ENCODE measurements around the gene FAM117B. TPM values are rescaled to one million over a fixed set of nuclear protein-coding genes. Genes with fewer than 3 reads are reported as not detected.

FAM117B gene
- total and polyA plus RNA-seq, 4 experiments from 2014 or later = 4.8 to 27.1 (median 19.1) TPM

DNA sequence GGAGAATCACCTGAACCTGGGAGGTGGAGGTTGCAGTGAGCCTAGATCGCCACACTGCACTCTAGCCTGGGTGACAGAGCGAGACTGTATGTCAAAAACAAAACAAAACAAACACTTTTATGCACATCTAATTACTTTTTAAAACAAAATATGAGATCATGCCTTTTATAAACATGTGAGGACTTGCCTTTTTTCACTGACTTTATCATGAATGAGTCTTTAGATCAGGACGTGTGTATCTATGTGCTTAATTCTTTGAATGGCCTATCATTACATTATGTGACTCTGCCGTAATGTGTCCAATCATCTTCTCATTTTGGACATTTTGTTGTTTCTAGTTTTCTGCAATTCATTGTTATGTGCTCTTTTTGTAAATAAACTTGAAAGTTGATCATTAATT, 58.7 kb downstream of the FAM117B start:
- Histone ChIP-seq H3K27me3 (ENCODE audit: insufficient read depth, low read length) (no peaks in the 10 kb centered on the region), H3K27ac (ENCODE audit: low read depth, low read length) (no peak overlapping the region), H3K4me3 (ENCODE audit: low read length in 2 of 2) (no peak overlapping the region), H3K4me1 (ENCODE audit: insufficient read depth, low read length) (peaks cover 10% of the 10 kb centered on the region), H3K9me3 (ENCODE audit: control insufficient read depth in 1 of 2, low read length in 2 of 2) (no peaks in the 10 kb centered on the region), H3K36me3 (ENCODE audit: insufficient read depth, low read length) (no peaks in the 10 kb centered on the region)
- Mint-ChIP-seq H3K4me3 (no peak overlapping the region), H3K27me3 (no peaks in the 10 kb centered on the region), H3K9me3 (no peaks in the 10 kb centered on the region), H3K4me1 (peaks cover 18 to 42% (median 30%) of the 10 kb centered on the region in 4 donors), H3K27ac (peak overlapping the region in 2 of 7 donors; percentile 62 to 69), H3K36me3 (peaks cover 7 to 12% of the 10 kb centered on the region in 2 donors)
- no peak for DNase-seq
- intact Hi-C loops (cut with micrococcal nuclease) = no loop called here
- CTCF ChIA-PET (ENCODE audit: partially characterized antibody) = no interaction called here
- POLR2A ChIA-PET (ENCODE audit: partially characterized antibody) = no interaction called here

DNA sequence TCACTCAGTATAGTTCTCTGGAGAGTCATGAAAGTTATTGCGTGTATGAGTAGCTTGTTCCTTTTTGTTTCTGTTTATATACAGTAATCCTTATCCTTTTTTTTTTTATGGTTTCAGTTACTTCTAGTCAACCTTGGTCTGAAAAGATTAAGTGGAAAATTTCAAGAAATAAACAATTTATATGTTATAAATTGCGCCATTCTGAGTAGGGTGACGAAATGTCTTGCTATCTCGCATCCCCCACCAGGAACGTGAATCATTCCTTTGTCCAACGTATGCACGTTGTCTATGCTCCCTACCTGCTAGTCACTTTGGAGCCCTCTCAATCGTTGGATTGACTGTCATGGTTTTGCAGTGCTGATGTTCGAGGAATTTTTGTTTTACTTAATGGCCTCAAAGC, 60.4 kb downstream of the FAM117B start:
- H3K27me3 Mint-ChIP-seq = no peaks in the 10 kb centered on the region

DNA sequence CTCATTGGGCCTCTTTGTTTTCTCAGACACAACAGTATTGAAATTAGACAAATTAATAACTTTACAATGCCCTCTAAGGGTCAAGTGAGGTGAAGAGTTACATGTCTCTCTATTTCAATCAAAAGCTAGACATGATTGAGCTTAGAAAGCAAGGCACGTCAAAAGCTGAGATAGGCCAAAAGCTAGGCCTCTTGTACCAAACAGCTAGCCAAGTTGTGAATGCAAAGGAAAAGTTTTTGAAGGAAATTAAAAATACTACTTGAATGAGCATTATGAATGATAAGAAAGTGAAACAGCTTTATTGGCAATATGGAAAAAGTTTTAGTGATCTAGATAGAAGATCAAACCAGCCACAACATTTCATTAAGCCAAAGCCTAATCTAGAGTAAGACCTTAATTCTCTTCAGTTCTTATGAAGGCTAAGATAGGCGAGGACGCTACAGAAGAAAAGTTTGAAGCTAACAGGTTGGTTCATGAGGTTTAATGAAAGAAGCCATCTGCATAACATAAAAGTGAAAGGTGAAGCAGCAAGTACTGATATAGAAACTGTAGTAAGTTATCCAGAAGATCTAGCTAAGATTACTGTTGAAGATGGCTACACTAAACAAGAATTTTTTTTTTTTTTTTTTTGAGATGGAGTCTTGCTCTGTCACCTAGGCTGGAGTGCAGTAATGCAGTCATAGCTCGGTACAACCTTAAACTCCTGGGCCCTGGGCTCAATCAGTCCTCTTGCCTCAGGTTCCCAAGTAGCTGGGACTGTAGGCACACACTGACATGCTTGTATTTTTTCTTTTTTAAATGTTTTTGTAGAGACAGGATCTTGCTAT, 65.5 kb downstream of the FAM117B start:
- Histone ChIP-seq H3K9me3 (ENCODE audit: control insufficient read depth in 1 of 2, low read length in 2 of 2) (no peaks in the 10 kb centered on the region), H3K4me3 (ENCODE audit: low read length in 2 of 2) (no peak overlapping the region), H3K27ac (ENCODE audit: low read depth, low read length) (no peak overlapping the region), H3K4me1 (ENCODE audit: insufficient read depth, low read length) (peaks cover 23% of the 10 kb centered on the region), H3K27me3 (ENCODE audit: insufficient read depth, low read length) (no peaks in the 10 kb centered on the region), H3K36me3 (ENCODE audit: insufficient read depth, low read length) (no peaks in the 10 kb centered on the region)
- peak in 3 of 5 donors; percentile 5 to 11 (median 6) for DNase-seq
- no peaks in the 10 kb centered on the region for H3K9me3 Mint-ChIP-seq
- POLR2A ChIA-PET (ENCODE audit: partially characterized antibody) = interaction anchor here (1.5 kb wide), 1 partner anchor 65 kb away, joined by 13 read pairs; the partner anchor contains the start of gene FAM117B
- intact Hi-C loops (cut with micrococcal nuclease) = loop anchor here (1.0 to 2.0 kb wide), 2 partner anchors 65 to 112 kb away; partner anchors contain the start of gene FAM117B
- peak overlapping the region in 2 of 8 donors; percentile 13 to 22 for H3K4me3 Mint-ChIP-seq
- H3K27ac Mint-ChIP-seq = peak overlapping the region in 6 of 7 donors; percentile 10 to 83 (median 50)
- no peaks in the 10 kb centered on the region for H3K27me3 Mint-ChIP-seq
- H3K4me1 Mint-ChIP-seq = peaks cover 20 to 46% (median 36%) of the 10 kb centered on the region in 4 donors
- H3K36me3 Mint-ChIP-seq = peaks cover 8 to 12% of the 10 kb centered on the region in 2 donors
- CTCF ChIA-PET (ENCODE audit: partially characterized antibody) = interaction anchor here (0.6 to 3.5 kb wide), 14 partner anchors 16 to 136 kb away, joined by 3 to 66 read pairs (median 4); no protein-coding TSS in a partner anchor

More for the DNA sequence above, 60.4 kb downstream of the FAM117B start:
- intact Hi-C loops (cut with micrococcal nuclease) = no loop called here
- Mint-ChIP-seq H3K4me1 (peaks cover 20 to 34% (median 29%) of the 10 kb centered on the region in 4 donors), H3K9me3 (no peaks in the 10 kb centered on the region), H3K36me3 (peaks cover 9 to 12% of the 10 kb centered on the region in 2 donors), H3K4me3 (no peak overlapping the region), H3K27ac (no peak overlapping the region)
- DNase-seq = no peak
- Histone ChIP-seq H3K9me3 (ENCODE audit: control insufficient read depth in 1 of 2, low read length in 2 of 2) (no peaks in the 10 kb centered on the region), H3K36me3 (ENCODE audit: insufficient read depth, low read length) (no peaks in the 10 kb centered on the region), H3K27me3 (ENCODE audit: insufficient read depth, low read length) (no peaks in the 10 kb centered on the region), H3K4me3 (ENCODE audit: low read length in 2 of 2) (no peak overlapping the region), H3K27ac (ENCODE audit: low read depth, low read length) (no peak overlapping the region), H3K4me1 (ENCODE audit: insufficient read depth, low read length) (peaks cover 15% of the 10 kb centered on the region)
- POLR2A ChIA-PET (ENCODE audit: partially characterized antibody) = no interaction called here
- CTCF ChIA-PET (ENCODE audit: partially characterized antibody) = no interaction called here

DNA sequence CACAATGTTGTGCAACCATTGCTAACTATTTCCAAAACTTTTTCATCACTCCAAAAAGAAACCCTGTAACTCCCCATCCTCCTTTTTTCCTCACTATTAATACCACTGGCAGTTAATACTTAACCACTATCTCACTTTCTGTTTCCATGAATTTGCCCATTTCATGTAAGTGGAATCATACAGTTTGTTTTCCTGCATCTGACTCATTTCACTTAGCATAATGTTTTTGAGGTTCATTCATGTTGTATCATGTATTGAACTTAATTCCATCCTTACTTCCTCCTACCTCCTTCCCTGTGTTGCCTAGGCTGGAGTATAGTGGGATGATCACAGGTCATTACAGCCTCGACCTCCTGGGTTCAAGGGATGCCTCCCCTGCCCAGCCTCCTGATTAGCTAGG, 68.3 kb downstream of the FAM117B start:
- H3K9me3 Mint-ChIP-seq = peaks cover 0 to under 1% (median 0%) of the 10 kb centered on the region in 8 donors
- H3K27ac Mint-ChIP-seq = no peak overlapping the region
- ChIA-PET POLR2A (ENCODE audit: partially characterized antibody) (no interaction called here), CTCF (ENCODE audit: partially characterized antibody) (no interaction called here)
- H3K27me3 ChIP-seq (ENCODE audit: insufficient read depth, low read length) = no peaks in the 10 kb centered on the region
- H3K4me3 ChIP-seq (ENCODE audit: low read length in 2 of 2) = no peak overlapping the region
- no peaks in the 10 kb centered on the region for H3K27me3 Mint-ChIP-seq
- peaks cover 31 to 58% (median 43%) of the 10 kb centered on the region in 4 donors for H3K4me1 Mint-ChIP-seq
- intact Hi-C loops (cut with micrococcal nuclease) = no loop called here
- H3K27ac ChIP-seq (ENCODE audit: low read depth, low read length) = no peak overlapping the region
- DNase-seq = no peak
- no peaks in the 10 kb centered on the region for H3K9me3 ChIP-seq (ENCODE audit: control insufficient read depth in 1 of 2, low read length in 2 of 2)
- H3K36me3 Mint-ChIP-seq = peaks cover 1 to 2% of the 10 kb centered on the region in 2 donors
- peak overlapping the region in 1 of 8 donors; percentile 2 for H3K4me3 Mint-ChIP-seq
- no peaks in the 10 kb centered on the region for H3K36me3 ChIP-seq (ENCODE audit: insufficient read depth, low read length)
- H3K4me1 ChIP-seq (ENCODE audit: insufficient read depth, low read length) = peaks cover 27% of the 10 kb centered on the region

DNA sequence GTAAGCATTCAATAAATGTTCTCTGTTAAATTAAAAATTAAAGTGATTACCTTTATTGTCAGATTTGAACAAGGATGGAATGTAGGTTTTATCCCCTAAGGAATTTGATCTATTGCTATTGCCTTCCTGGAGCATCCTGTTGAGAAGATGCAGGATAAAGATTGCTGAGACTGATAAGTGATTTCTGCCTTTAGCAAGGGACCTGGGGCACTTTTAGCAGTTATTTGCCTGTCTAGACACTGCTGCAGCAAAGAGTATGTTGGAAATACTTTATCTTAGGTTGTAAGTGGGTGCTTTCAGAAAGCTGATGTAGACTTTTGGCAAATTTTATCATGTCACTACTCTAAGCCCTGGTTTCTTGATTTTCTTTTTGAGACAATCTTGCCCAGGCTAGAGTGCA, 69.5 kb downstream of the FAM117B start:
- H3K36me3 ChIP-seq (ENCODE audit: insufficient read depth, low read length) = no peaks in the 10 kb centered on the region
- Mint-ChIP-seq H3K9me3 (peaks cover 0 to 2% (median 0%) of the 10 kb centered on the region in 8 donors), H3K4me3 (no peak overlapping the region), H3K4me1 (peaks cover 35 to 66% (median 47%) of the 10 kb centered on the region in 4 donors), H3K27me3 (no peaks in the 10 kb centered on the region), H3K27ac (peak overlapping the region in 1 of 7 donors; percentile 10), H3K36me3 (peaks cover 5 to 10% of the 10 kb centered on the region in 2 donors)
- ChIA-PET POLR2A (ENCODE audit: partially characterized antibody) (no interaction called here), CTCF (ENCODE audit: partially characterized antibody) (no interaction called here)
- no peak overlapping the region for H3K27ac ChIP-seq (ENCODE audit: low read depth, low read length)
- intact Hi-C loops (cut with micrococcal nuclease) = no loop called here
- H3K4me1 ChIP-seq (ENCODE audit: insufficient read depth, low read length) = peaks cover 27% of the 10 kb centered on the region
- no peaks in the 10 kb centered on the region for H3K27me3 ChIP-seq (ENCODE audit: insufficient read depth, low read length)
- H3K9me3 ChIP-seq (ENCODE audit: control insufficient read depth in 1 of 2, low read length in 2 of 2) = no peaks in the 10 kb centered on the region
- H3K4me3 ChIP-seq (ENCODE audit: low read length in 2 of 2) = no peak overlapping the region
- DNase-seq = no peak

DNA sequence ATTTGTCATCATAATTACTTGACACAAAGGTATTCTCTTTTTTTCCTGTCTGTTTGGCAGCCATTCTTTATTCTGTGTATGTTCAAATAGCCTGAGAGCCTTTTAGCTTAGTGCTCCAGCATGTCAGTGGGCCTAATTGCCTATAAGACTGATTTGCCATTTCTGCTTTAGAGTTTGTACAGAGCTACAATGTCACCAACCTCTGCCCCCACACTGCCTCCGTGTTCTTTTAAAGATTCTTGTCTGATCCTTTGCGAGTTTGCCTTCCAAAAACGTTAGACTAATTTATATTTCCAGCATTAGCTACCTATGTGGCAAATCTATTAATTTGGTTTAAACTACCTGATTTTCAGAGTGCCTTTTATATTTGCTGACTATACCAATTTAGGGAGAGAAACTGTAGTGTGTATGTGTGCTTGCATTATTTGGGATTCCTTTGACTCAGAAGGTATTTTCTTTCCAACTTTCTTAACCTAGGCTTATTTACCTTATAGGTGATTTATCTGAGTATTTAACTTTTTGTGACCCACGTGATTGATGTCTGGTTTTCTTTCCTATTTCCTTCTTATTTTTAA, 70.8 kb downstream of the FAM117B start:
- Mint-ChIP-seq H3K4me3 (no peak overlapping the region), H3K9me3 (peaks cover 0 to 2% (median 0%) of the 10 kb centered on the region in 8 donors), H3K27me3 (no peaks in the 10 kb centered on the region), H3K27ac (peak overlapping the region in 3 of 7 donors; percentile 5 to 44 (median 11)), H3K4me1 (peaks cover 28 to 53% (median 37%) of the 10 kb centered on the region in 4 donors), H3K36me3 (peaks cover 3 to 14% of the 10 kb centered on the region in 2 donors)
- Histone ChIP-seq H3K9me3 (ENCODE audit: control insufficient read depth in 1 of 2, low read length in 2 of 2) (no peaks in the 10 kb centered on the region), H3K4me3 (ENCODE audit: low read length in 2 of 2) (no peak overlapping the region), H3K4me1 (ENCODE audit: insufficient read depth, low read length) (peaks cover 16% of the 10 kb centered on the region), H3K27ac (ENCODE audit: low read depth, low read length) (no peak overlapping the region), H3K27me3 (ENCODE audit: insufficient read depth, low read length) (no peaks in the 10 kb centered on the region), H3K36me3 (ENCODE audit: insufficient read depth, low read length) (no peaks in the 10 kb centered on the region)
- CTCF ChIA-PET (ENCODE audit: partially characterized antibody) = interaction anchor here (0.9 to 1.0 kb wide), 2 partner anchors 73 to 117 kb away, joined by 3 to 6 read pairs; no protein-coding TSS in a partner anchor
- POLR2A ChIA-PET (ENCODE audit: partially characterized antibody) = no interaction called here
- intact Hi-C loops (cut with micrococcal nuclease) = no loop called here
- DNase-seq = no peak
